NCI-H187 treated with DMSO at 0.1 percent for 48 hours (cell line): ENCODE measurements around the gene NSF.
"Not testable (repeated sequence)": the region's sequence is repeated elsewhere in the genome, so short reads cannot be mapped to it uniquely, and the experiment has no call there.

Experiments used
- DNase-seq: peaks from one replicate; lab custom pipeline; 2025; lab: John Stamatoyannopoulos, UW

The NSF gene

DNA sequence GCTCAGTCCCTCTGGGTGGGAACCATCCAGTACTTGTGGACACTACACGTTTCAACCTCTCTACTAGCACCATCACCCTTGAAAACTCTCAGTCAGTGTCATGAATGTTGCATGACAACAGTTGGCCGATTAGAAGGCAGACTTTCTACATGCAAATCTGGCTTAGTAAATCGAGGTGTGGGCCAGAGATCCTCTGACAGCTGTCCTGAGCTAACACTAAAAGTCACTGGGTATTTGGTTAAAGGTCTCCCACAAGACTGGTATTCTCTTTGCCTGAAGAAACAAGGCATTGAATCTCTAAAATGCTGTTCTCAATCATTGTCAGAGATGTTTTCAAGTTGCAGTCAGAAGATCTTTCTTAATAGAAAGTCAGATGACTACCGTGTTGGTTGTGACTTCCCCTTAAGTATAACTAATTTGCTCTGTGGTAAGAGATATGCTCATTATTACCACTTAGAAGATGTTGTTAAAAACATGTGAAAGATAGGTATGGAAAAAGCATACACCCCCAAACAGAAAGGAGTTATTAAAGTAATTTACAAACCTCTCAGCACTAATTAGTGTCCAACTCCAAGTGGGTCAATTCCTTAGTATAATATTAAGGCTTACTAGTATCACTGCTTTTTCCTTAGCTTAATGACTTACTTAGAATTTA is 165.7 kb downstream of the NSF start:
- DNase-seq = no peak

- no peak for DNase-seq
Observed at GRCh38 chr17:46756861-46757260, 166.4 kb downstream of the NSF start.

DNA sequence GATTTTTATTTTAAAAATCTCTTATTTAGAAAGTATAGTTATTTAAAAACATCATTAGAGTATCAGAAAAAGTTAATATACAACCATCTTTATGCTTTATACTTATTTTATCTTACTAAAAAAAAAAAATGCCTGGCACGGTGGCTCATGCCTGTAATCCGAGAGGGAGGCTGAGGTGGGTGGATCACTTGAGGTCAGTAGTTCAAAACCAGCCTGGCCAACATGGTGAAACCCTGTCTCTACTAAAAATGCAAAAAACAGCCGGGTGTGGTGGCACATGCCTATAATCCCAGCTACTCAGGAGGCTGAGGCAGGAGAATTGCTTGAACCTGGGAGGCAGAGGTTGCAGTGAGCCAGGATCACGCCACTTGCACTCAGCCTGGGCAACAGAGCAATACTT is 167.1 kb downstream of the NSF start:
- not testable (repeated sequence) for DNase-seq

DNA sequence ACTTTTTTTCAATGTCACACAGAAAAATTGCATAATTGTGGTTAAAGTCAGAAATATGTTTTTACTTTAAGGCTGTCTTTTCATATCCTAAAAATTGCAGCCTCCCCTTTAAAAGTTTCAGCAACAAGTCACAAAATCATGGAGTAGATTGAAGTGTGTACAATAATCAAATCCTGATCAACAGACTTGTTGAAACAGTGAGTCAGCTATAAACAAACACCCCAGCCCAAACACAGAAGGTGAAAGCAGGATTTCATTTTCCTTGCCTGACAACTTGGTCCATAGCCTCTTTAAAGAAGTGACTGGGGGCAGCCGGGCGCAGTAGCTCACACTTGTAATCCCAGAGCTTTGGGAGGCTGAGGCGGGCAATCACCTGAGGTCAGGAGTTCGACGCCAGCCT is 168.1 kb downstream of the NSF start:
- no peak for DNase-seq

DNA sequence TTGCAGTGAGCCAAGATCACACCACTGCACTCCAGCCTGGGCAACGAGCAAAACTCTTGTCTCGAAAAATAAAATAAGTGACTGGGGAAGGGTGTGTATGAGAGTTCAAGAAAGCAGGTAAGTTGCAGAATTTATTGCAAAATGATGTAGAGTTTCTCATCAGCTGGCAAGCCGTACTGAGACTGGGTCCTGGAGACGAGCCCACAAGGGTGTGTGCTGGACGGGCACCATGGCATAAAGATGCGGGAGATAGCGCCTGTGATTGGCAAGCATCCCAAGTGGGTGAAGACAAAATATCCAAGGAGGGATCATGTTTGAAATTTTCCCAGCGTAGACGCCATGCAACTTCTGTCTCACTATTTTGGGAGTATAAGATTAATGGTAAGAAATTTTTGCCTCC is 168.7 kb downstream of the NSF start:
- no peak for DNase-seq

DNA sequence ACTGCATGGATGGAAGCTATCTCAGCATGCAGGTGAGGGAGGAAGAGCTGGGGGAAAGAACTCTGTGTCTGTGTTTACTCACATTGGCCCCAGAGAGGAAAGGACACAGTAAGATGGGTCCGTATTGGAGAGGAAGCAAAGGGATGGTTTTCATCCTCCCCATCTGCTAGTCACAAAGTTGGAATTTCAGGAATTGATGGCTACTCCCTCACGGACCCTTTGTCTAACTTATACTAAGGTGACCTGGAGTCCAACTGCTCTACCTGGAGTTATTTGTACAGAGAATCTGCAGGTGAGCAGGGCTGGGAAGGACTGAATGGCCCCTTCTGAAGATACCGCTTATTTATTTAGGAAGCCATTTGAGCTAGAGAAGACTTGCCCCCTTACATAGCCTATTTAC is 172.9 kb downstream of the NSF start:
- DNase-seq = no peak

DNA sequence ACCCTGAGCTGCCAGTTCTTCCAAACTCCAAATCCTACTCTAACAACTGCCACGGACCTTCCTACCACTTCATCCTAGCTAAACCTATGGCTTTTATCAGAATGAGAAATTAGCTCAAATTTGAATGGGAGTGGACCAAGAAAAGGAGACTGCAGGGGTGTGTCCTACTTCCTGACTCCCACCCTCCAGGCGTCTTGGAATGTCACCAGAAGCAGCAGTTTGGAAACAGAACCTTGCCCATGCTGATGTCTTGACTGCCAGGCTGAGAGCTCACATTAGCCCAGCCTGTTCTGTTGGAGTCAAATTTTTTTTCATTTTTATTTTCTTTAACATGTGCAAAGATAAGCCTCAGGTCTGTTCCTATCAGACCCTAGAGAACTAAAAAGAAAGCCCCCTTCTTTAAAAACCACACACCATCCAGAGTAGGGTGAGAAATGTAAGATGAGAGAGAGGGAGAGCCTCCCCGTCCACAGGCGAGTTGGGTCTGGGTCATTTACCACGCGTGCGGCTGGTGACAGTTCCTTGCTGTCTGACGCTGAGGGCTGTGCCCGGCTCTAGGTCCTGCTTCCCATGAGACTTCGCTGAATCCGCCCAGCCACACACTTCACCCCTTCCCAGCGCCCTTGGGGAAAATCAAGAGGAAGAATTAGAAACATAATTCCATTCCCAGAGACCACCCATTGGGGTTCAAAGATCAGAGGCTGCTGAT is 173.7 kb downstream of the NSF start:
- no peak for DNase-seq

DNA sequence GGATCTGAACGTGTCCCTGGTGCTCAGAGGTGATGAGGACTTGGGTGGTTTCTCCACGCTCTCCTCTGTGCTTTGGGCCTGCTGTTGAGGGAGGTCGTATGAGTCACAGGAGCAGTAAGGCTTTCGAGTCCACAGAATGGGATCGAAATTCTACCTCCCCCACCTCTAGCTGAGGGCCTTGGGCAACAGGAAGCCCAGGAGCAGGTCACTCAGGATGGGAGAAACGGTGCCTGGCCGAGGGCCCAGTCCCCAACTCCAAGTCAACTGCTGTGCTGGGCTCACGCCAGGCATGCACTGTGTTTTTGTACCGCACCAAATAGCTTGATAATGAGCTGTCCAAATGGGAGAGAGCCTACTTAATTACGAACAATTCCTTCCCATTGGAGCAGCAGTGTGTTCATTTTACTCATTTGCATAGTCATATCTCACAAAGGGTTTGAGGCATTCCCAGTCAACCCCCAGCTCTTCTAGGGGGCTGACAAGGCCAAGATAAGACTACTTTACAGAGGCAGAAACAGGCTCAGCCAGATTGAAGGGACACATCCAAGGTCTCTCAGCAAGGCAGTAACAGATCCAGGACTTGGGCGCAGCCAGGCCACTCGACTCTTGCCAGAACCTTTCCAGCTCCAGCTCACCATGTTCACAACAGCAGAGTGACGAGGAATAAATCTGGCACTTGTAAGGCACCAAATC is 174.4 kb downstream of the NSF start:
- no peak for DNase-seq

DNA sequence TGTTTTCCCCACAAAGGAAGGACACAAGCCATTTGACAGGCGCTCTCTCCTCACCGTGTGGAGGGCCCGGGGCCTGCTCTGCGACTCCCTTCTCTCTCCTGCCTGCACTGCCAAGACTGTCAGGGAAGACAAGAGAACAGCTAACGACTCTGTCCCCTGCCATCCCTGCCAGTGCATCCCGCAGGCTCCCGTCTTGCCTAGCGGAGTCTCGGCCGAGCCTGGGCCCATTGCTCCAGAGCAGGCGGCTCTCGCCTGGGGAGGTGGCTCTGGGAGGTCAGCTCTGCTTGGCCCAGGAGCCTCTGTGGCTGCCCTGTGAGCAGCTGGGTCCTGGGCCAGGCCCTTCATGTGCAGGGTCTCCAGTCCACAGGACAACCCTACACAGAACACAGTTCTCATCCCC is 175.0 kb downstream of the NSF start:
- DNase-seq = no peak

DNA sequence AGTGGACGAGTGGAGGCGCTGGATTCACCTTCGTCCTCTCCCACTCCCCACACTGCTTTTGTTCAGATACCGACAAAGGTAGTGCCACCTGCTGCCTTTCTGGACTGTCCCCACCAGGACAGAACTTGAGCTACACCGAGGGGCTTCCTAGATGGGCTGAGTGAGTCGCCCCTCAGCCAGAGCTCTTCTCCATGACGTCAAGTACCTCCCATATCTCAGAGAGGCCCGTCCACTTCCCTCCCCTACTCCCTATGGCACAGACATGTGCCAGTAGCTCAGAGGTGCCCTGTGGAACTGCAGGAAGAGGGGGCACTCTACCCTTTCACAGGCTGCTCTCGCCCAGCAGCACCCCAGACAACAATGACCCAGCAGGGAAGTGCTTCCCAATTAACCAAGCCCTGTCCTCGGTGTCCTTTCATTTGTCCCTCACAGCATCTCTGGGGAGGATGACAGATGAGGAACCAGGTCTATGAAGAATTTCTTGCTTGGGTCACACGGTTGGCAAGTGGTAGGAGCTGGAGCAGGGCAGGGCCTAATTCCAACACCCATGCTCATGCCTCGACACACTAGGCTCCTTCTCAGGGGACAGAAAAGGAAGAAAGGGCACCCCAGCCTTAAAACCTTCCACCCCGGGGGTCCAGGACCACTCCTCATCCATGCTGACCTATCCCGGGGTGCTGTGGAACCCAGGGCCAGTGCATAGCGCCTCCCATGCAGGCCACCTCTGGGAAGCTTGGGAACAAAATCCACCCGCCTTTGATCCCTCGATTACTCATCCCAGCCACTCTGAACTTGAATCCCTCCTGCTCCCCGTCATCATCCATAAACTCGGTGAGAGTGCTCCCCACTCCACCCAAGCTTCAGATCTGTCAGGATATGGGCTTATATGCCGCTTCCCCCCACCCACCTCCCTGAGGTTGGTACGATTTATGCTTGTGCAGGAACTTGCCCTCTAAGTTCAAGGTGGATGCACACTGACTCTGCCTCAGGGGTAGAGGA is 176.3 kb downstream of the NSF start:
- no peak for DNase-seq

- no peak for DNase-seq
Observed at GRCh38 chr17:46768540-46768870, 178.0 kb downstream of the NSF start.

DNA sequence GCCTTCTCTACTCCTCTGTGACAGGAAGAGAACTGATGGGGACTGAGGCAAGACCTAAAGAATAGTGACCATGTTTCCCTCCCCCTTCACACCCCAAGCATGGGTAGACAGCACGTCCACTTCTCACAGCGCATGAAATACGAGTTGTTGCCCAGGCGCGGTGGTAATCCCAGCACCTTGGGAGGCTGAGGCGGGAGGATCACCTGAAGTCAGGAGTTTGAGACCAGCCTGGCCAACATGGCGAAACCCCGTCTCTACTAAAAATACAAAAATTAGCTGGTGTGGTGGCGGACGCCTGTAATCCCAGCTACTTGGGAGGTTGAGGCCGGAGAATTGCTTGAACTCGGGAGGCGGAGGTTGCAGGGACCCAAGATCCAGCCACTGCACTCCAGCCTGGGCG is 178.4 kb downstream of the NSF start:
- not testable (repeated sequence) for DNase-seq

GRCh38 chr17:46769531-46770438 is 179.3 kb downstream of the NSF start:
- DNase-seq = no peak

DNA sequence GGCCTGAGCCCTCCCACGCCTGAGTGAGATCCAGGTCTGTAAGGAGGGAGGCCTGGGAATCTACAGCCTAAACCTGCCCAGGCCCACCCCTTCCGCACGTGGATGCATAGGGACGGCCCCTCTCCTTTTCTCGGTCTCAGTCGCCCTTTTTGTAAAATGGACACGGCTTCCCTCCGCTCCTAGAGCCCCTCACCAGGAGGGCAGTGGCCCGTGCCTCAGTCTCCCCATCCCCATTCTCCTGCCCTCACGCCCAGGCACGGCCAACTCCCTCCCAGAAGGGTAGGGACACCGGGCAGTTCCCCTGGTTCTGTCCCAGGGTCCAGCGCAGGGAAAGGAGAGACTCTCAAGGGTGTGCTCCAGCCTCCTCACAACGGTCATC is 180.0 kb downstream of the NSF start:
- no peak for DNase-seq

DNA sequence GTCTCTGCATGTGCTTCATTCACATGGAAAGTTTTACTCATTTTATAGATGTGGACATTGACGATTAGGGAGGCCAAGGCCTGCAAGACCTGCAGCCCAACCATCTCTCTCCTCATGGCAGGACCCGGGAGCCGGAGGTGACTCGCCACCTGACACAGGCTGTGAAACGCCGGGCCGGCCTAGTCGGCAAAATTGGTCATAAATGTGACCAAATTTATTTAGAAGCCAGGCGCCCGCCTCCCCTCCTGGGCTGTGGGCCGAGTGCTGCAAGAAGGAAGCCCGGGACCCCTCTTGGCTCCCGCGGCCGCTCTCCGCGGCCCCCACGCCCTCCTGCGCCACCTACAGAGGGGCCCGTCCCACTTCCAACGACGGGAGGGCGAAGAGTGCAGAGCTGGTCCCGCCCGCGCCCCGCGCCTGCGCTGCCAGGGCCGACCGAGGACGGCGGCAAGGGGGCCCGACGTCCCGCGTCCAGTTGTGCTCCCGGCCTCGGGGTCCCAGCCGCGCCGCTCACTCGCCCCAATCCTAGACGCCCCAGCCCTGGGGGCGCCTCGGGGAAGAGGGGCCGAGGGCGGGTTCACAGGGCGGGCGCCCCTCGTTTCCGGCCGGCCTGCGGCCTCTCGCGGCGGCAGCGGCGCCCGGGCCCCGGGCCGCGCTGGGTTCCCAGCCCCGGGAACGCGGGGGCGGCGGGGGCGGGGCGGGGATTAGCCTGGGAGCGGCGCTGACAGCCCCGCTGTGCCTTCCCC is 180.5 kb downstream of the NSF start:
- no peak for DNase-seq

- DNase-seq = no peak
Observed at GRCh38 chr17:46771561-46772474, 181.3 kb downstream of the NSF start.

GRCh38 chr17:46772475-46773220 is 182.2 kb downstream of the NSF start:
- no peak for DNase-seq

GRCh38 chr17:46773221-46773605 is 182.7 kb downstream of the NSF start:
- DNase-seq = no peak

- DNase-seq = no peak
Observed at GRCh38 chr17:46773676-46774075, 183.2 kb downstream of the NSF start.
